NAMALWA (cell line): ENCODE results near the gene CUL4A.
A peak's percentile ranks its signal among the peaks of the same experiment; 100 is the strongest.

Experiments
- DNase-seq: peaks from one replicate; pipeline ENCODE4 v3.0.0-alpha.2; 2015; ENCODE audit warnings: low spot score

The CUL4A gene

DNA sequence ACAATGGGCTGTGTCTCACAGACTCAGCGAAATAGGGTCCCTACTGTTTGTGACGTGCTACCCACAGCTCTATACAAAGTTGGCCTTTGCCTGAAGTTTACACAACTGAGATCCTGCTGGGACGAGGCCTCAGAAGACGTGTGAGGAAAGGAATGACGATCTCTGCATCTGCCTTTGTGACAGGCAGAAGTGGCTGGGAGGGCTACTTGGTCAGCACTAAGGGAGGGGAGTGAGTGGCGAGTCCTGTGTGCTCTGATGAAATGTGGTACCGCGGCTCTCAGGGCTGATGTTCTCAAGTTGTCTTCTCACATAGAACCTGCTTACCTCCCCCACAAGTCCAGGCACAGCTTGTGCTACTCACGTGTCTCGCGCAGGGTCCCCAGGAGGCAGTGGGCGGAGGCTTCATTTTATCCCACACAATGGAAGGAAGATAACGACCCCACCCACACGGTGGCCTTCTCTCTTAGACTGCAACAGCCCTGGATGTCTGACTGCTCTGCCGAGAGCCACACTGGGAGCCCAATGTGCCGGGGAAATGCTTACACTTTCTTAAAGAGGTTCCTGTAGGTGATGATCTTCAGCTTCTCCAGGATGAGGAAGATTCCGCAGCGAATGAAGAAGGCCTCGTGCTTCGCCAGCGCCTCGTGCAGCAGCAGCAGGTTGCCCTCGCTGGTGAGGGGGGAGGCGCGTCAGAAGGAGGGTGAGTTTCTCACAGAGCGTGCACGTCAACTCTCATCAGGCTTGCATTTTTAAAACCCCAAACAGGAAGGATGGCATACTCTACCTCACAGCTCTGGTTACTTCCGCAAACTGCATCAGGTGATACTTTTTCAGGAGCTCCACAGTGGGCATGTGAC, 29.8 kb upstream of the CUL4A start:
- DNase-seq: no peak

DNA sequence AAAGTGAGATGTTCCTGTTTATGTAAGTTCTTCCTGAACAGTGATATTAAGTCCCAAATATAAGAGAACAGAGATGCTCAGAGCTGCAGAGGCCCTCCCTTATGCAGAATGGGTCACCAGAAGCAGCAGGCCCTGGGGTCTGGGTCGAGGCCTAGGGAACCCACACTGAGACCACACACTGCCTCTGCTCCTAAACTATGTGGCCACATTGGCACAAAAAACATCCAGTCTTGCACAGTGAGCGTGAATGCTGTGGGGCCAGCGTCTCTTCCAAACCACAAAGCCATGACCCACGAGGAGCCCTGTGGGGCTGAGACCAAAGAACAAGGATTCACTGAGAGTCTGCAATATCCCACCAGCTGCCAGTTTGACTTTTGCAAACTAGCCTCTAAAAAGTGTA, 27.4 kb upstream of the CUL4A start:
- no peak for DNase-seq

DNA sequence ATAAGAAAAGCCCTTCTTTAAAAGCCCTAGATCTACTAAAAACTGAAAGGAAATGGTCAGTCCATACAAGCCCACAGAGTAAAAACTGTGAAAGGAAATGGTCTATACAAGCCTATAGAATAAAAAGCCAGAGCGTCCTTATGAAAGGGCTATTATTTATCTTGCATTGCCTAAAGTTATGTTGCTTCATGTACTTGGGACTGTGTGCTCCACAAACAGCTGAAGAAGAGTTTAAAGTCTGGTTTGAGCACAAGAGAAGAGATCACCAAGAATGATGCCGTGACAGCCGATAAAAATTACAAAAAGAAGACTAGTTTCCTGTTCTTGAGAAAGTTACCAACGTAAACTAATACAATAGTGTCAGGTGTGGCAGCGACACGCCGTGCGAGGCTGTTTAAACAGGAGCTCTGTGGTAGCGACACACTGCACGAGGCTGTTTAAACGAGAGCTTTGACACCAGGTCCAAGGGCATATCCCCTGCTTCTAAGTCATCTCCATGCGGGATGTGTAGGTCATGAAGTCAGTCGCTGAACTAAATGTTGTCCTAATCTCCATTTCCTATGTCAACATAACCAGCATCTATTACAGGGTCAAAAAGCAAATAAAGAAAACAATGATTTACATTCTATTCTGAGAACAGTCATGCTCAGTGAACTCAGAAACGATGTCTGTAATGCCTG, 25.8 kb upstream of the CUL4A start:
- no peak for DNase-seq

DNA sequence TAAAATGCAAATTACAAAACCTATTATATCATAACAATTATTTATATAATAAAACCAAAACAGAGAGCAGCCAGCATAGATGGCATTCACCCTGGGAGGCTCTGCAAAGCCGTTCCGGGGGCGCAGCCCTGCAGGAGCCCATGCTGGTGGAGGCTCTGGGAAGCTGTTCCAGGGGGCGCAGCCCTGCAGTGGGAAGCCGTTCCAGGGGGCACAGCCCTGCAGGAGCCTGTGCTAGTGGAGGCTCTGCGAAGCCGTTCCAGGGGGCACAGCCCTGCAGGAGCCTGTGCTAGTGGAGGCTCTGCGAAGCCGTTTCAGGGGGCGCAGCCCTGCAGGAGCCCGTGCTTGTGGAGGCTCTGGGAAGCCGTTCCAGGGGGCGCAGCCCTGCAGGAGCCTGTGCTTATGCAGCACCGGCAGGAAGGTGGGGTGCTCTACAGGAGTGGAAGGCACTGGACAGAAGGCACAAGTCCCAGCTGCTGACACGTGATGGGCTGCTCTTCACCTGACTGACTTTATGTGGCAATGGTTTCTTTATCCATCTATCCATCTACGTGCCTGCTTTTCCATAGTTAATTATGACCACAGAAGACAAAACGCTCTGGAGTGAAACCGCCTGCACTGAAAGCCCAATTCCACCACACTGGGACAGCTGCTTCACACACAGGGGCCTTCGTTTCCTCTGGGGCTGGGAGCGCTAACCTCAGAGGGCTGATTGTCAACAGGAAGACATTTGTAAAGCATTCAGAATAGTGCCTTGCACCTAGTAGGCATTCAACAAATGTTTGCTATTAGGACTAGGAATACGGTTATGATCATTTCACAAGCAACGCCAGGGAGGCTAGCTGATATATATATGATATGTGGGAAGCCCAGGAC, 24.6 kb upstream of the CUL4A start:
- DNase-seq: no peak

DNA sequence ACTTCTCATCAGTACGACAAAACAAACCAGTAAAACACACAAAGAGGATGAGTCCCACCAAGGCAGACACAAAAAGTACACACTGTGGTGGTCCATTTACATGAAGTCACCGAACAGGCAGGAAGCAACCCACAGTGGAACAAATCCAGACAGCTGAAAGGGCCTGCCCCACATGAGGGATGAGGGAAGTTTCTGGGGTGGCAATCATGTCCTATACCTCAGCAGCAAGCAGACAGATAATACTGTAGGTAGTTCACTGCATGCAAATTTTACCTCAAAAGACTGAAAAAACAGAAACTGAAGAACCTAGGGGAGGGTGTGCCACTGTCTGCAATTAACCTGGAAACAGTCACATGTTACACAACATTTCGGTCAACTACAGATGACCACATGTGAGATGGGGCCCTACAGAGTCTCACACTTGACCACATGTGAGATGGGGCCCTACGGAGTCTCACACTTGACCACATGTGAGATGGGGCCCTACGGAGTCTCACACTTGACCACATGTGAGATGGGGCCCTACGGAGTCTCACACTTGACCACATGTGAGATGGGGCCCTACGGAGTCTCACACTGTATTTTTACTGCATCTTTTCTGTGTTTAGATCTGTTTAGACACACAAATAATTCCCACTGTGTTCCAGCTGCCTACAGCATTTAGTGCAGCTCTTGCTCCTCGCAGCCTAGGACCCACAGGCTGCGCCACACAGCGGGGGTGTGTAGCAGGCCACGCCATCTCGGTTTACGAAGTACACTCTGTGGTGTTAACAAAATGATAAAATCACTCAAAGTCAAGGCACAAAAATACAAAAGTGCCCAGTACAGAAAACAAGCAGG, 23.1 kb upstream of the CUL4A start:
- DNase-seq: no peak

DNA sequence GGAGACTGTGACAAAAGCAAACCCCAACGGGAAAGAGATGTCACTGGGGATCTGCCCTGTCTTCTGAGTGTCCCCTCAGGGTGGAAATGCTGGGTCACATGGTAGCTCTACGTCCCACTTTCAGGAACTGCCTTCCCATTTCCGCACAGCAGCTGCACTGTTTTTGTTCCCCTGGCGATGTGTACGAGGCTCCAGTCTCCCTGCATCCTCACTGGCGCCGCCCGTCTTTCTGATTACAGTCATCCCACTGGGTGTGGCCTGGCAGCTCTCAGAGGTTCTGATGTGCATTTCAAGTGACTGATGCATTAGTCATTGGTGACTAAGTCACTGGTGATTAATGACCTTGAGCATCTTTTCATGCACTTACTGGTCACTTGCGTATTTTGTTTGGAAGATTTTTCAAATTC, 22.1 kb upstream of the CUL4A start:
- DNase-seq: no peak

DNA sequence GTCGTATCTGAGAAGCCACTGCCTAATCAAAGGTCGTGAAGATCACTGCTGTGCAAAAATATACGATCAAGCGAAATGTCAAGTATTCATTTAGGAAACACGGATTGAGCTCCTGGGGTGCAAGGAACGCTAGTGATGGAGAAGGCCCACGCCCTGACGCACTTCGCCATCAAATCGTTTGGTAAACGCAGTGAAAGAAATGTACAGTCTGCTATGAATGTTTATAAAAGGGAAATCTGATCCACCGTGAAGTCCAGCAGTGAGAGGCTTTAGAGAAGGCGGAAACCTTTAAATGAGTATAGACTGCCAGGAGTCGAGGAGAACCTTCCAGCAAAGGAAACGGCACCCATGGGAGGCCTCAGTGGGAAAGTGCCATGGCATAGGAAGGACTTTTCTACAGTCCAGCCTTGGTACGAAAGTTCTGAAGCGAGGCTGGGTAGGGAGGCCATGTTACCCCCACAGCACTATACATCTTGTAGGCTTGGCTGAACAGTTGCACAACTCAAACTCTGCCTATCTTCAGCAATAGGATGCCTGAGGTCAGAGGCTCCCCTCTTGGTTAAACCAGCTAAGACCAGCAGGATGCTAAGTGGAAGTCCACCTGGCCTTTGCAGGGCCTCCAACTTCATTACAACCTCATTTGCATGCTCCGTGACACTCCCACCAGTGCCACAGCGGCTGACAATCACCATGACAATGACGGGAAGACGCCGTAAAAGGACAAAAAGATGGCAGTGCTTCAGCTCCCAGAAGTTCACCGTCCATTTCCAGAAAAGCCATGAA, 21.3 kb upstream of the CUL4A start:
- DNase-seq: no peak

DNA sequence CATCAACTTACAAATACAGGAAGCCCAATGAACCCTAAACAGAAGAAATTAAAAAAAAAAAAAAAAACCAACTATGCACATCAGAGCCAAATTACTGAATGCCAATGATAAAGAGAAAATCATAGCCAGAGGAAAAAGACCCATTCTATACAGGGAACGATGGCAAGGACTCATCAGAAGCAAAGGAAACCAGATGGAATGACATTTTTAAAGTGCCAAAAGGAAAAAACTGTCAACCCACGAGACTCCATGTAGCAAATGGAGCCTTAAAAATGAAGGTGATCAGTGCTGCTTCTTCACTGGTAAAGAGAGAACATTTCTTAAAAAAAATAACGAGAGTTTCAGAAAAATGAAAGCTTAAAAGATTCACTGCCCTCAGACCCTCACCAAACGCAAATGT, 19.2 kb upstream of the CUL4A start:
- DNase-seq: no peak

DNA sequence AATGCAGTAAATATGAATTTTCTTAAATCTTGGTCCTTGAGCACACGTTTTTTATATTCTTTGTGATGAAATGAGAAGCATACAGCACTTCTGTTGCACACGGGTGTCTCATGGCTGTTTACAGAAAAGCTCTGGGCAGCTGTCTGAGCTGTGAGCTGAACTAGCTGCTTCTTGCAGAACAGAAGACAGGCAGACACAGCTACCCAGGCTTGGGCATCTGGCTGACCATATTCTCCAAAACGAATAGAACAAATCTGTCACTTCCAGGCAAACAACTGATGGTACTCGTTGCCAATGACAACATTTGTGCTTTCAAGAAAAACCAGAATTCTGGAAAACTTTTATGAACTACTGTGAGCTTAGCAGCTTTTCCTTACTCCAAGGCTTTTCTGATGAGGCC, 17.1 kb upstream of the CUL4A start:
- no peak for DNase-seq

DNA sequence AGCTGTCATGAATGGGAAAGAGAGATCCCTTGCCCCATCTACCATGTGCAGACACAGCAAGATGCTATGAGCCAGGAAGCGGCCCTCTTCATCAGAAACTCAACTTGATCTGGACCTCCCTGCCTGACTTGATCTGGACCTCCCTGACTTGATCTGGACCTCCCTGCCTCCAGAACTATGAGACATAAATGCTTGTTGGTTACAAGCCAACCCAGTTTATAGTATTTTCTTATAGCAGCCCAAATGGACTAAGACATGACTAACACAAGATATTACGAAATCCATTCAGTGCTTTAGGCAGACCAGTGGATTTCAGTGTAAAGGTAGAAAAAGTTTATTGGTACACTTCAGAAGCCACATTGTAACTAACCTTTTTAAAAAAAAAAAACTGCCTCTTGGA, 16.5 kb upstream of the CUL4A start:
- no peak for DNase-seq

DNA sequence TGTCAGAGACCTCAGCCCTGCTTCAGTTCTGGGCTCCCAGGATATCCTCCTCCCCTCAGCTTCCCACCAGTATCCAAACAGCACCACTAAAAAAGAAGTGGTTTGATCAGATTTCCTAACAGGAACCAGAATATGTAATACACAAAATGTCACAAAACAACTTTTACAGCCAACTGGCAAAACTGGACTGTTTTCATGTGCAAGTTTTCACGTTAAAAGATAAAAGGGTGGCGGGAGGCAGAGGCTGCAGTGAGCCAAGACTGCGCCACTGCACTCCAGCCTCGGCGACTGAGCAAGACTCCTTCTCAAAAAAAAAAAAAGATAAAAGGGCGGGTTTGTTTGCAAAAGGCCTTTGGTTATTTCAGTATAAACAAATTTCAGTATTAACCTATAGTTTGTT, 14.1 kb upstream of the CUL4A start:
- DNase-seq: no peak

DNA sequence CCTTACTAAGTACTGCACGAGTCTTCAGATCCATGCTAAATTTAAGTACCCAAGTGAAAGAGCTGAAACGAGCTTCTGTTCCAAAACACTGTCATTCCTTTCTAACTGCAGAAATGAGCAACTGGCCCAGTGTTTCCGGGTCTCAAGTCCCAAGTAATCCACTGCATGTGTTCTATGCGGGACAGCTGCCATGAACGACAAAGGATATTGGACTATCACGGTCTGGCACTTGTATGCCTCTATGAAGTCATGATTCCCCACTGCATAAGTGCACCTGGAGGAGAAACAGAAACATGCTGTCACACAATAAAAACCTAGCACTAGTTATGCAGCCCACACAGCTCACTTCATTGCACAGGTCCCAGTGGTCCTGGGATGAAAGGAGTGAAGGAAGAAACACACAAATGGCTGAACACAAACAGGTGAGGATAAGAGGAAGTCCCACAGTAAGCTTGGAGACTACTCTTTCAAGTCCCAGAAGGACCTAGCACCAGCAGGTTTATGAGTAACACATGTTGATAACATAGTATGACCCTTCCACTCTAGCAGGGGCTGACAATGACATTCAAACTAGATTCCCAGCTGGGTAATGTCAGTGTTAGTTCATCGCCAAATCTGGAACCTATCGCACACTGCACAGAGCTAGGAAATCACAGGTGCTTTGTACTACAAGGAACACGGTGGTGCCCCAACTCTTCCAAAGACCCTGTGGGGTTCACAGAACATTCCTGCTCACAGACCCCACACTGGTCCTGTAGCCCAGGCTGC, 12.3 kb upstream of the CUL4A start:
- no peak for DNase-seq

DNA sequence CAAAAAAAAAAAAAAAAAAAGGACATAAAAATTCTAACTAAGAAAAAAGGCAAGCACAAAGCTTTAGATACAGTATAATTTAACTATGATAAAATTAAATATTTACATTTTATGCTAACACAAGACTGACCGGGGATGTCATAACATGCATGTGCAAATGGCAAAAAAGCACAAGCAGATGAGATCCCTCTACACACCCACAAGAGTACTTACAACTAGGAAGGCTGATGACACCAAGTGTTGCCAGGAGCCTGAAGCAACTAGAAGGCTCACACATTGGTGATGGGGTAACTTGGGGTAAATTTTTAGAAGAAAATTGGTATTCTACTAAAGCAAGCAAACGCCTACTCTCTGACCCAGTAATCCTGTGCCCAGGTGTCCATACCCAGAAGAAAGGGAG, 7.6 kb upstream of the CUL4A start:
- DNase-seq: no peak

DNA sequence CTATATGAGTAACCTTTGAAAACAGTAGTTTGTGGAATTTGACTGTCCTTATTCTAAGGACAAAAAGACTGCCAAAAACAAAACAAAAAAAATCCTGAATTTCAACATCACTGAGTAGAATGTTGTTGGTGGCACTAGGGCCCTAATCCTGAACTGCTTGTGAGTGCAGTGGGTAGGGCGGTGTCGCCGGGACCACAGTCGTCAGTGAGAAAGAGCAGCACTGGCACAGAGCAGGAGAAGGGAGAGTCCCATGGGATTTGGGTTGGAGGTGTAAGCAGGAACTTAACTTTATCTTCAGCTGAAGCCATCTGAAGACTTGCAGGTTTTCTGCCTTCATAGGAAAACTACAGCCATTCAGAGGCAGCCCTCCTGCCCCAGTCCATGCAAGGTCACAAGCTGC, 6.5 kb upstream of the CUL4A start:
- no peak for DNase-seq

DNA sequence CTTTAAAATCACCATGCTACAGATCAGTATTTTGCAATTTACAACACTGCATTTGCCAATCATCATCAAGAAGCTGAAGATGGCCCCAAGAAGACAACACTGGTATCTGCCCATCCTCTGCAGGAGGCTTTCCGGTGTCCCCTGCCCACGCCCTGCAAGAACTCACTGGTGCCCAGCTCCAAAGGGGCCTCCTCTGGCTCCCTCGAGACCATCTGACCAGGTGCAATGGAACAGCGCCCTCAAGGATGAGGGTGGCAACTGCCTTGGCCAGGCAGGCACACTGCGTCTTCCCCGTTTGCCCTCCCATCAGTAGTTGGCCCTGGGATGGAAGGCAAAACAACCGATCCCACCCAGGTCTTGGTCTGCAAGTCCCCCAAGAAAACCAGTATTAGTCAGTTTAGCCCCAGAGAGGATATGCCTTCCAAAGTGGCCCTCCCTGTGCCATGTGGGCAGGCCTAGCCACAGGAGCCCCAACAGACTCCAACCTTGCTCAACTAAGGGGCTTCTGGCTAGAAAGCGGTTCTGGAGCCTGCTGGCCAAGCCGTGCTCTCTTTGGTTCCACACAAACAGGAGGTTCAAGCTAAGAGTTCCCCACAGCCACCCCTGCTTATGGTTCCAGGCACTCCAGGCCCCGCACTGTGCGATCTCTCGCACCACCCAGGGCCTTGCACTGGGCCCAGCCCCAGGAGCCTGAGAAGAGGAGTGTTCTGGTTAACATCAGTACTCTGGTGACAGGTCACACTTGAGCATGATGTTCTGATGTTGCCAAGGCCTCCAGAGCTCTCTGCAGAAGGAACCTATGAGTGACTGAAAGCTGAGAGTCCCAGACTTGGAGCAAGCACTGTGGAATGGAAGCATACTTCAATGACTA, 5.7 kb upstream of the CUL4A start:
- DNase-seq: no peak

DNA sequence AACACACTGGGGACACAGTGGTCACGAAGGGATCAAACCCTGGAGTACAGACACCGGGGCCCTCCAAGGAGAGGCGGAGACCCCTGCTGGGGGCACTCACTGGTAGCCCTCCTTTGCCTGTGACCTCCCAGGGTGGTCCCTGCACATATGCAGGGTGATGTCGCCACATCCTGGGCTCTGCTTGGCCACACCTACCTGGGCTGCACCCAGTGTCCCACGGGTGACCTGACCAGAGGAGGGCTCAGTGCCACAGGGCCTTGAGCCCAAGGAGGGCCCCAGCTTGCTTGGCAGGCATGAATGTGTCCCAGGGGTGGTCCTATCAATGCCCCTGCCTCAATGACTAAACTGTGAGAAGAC, 5.1 kb upstream of the CUL4A start:
- DNase-seq: no peak

DNA sequence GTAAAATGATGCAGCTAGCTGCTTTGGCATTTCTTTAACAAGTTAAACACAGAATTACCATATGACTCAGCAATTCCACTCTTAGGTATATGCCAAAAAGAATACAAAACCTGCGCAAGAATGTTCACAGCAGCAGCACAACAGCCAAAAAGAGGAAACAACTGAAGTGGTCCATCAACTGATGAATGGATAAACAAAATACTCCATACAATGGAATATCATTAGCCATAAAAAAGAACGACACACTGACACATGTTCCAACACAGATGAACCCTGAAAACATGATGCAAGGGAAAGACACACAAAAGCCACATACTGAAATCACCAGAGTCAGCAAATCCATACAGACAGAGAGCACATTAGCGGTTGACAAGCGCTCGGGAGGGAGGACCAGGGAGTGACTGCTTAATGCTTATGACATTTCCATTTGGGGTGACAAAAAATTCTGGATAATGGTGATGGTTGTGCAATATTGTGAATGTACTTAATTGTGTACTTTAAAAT, 3.9 kb upstream of the CUL4A start:
- DNase-seq: no peak

DNA sequence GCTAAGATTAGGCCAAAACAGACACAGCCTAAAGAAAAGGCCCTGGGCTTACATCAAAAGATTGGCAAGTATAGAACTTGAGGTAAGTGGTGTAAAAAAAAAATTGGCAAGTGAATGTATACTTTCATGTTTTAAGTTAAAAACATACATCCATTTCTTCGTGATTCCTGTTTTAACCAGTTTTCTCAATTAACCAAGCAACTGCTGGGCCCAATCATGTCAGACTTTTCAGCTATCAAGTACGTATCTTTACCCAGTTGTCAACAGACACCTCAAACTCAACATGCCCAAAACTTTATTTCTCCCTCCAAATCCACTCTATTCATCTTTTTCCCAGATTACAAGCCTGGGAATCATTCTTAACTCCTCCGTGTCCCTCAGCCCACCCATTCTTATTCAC, 2.0 kb upstream of the CUL4A start:
- no peak for DNase-seq

DNA sequence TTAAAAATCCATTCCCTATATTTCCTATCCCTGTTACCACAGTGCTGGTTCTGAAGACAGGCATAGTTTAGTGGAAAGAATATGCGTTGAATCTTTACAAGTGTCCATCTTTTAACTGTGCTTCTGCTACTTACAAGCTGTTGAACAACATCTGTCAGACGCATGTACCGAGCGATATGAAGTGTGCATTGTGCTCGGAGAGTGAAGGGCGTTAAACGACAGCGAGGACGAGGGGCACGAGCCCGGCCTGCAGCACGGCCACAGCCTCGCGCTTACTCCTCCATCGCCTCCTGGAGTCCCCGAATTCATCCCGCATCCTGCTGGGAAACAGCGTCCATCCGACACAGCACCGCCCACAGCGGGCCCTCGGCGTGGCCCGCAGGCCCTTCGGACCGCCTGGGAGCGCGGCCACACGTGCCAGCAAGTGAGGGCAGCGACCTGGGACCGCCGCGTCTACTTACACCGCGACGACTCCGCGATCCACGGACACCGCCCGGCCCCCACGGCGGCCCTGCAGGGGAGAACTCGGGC, 1.5 kb upstream of the CUL4A start:
- DNase-seq: peak; percentile 66
